ENCODE results near the gene CALHM6. TPM values are rescaled to one million over a fixed set of nuclear protein-coding genes. Genes with fewer than 3 reads are reported as not detected.

Gene CALHM6
- total RNA-seq, 4 donors from 2014 or later, result 1.3 to 2.9 (median 2.3) TPM

DNA sequence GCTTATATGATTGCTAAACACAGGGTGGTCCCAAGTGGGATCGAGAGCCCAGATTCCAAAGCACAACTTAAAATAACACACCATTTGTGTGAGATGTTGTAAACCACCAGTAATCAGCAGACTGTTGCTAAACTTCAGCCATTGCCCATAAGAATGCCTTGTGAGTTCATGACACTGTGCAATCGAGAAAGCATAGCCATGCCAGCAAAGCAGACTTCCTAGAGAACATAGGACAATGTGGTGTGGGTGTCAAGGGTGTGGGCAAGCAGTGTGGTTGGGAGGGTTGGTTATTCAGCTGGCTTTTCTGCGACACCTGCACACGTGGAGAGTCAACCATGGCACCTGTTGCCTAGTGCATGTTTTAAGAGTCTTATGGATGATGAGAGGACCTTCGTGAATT is 16.1 kb upstream of the CALHM6 start:
- intact Hi-C loops (cut with DNase I), result no loop called here
- Histone ChIP-seq H3K4me1 (peaks cover 0 to 4% of the 10 kb centered on the region in 2 donors), H3K36me3 (no peaks in the 10 kb centered on the region), H3K27me3 (no peaks in the 10 kb centered on the region), H3K9me3 (no peaks in the 10 kb centered on the region), H3K27ac (no peak overlapping the region), H3K4me3 (replicated peaks in 1 of 3) (no peak overlapping the region)
- WGBS, 2 donors, result 70 to 74% methylated on average over 5 of the region's 5 CpGs
- no peak for DNase-seq
- no peak for TF ChIP-seq POLR2A (IDR thresholded peaks at IDR 0.05)
- TF ChIP-seq, protein P1, sequence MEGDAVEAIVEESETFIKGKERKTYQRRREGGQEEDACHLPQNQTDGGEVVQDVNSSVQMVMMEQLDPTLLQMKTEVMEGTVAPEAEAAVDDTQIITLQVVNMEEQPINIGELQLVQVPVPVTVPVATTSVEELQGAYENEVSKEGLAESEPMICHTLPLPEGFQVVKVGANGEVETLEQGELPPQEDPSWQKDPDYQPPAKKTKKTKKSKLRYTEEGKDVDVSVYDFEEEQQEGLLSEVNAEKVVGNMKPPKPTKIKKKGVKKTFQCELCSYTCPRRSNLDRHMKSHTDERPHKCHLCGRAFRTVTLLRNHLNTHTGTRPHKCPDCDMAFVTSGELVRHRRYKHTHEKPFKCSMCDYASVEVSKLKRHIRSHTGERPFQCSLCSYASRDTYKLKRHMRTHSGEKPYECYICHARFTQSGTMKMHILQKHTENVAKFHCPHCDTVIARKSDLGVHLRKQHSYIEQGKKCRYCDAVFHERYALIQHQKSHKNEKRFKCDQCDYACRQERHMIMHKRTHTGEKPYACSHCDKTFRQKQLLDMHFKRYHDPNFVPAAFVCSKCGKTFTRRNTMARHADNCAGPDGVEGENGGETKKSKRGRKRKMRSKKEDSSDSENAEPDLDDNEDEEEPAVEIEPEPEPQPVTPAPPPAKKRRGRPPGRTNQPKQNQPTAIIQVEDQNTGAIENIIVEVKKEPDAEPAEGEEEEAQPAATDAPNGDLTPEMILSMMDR (IDR thresholded peaks at IDR 0.05), result no peak

DNA sequence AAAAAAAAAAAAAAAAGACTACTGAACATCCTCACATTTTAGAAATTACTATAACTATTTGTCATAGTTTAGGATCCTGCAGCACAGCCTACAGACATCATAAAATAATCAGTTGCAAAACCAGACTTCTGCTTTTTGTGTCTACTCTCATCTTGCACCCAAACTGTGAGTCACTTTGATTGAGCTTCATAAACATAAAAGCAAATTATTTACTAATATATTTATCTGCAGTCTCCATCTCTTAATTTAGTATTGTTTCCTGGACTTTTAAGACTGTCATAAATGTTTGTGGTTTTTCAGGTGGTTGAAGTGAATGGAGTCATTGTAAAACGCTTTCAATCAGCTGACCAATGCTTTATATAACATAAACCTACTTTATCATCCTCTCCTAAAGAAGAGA is 14.8 kb upstream of the CALHM6 start:
- no peaks in the 10 kb centered on the region for H3K36me3 ChIP-seq
- H3K27ac ChIP-seq, result no peak overlapping the region
- no peak for DNase-seq
- 87 to 96% methylated on average over 1 of the region's 1 CpG for WGBS, 2 donors
- H3K4me3 ChIP-seq (replicated peaks in 1 of 3), result no peak overlapping the region
- no peaks in the 10 kb centered on the region for H3K9me3 ChIP-seq
- no peaks in the 10 kb centered on the region for H3K27me3 ChIP-seq
- TF ChIP-seq, protein P1 (IDR thresholded peaks at IDR 0.05), result no peak
- TF ChIP-seq POLR2A (IDR thresholded peaks at IDR 0.05), result no peak
- intact Hi-C loops (cut with DNase I), result no loop called here
- peaks cover 0 to 4% of the 10 kb centered on the region in 2 donors for H3K4me1 ChIP-seq

DNA sequence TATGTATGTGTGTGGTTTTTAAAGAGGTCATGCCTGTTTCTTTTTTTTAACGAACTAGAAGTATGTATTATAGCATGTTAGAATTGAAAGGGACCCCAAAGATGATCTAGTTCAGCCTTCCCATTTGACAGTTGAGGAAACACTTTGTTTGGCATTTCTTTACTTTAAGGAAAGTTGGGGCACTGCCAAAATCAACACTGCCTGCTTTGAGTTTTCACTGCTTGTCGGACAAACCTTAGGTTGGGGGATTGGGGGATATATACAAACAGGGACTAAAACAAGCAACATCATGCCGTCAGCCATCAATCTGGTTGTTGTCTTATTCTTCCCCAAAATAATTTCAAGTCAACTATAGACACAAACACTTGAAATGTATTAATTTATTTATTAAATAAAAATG is 14.1 kb upstream of the CALHM6 start:
- no peak for TF ChIP-seq POLR2A (IDR thresholded peaks at IDR 0.05)
- TF ChIP-seq, protein P1 (IDR thresholded peaks at IDR 0.05), result no peak

DNA sequence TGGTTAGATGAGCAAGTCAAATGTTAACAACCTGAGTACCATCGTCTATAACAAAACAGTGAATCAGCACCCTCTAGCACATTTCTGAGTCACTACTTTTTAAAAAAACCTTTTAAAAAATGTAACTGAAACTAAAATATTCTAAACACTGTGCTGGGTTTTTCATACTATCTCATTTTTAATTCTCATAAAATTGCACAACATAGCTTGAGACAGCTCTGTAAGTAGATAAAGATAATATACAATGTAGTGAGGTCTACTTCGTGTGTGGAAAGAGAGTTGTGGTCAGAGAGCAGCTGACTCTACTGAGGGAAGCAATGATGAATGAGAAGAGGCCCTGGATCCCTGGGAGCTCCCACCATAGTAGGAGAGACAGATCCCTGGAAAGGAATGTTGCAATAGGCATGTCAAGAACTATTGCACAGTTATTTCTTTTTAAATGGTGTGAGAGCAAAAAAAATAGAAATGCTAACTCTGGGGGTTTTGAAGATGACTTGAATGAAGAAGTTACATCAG is 13.6 kb upstream of the CALHM6 start:
- intact Hi-C loops (cut with DNase I), result no loop called here
- TF ChIP-seq, protein P1 (IDR thresholded peaks at IDR 0.05), result no peak
- no peak for TF ChIP-seq POLR2A (IDR thresholded peaks at IDR 0.05)
- Histone ChIP-seq H3K4me3 (replicated peaks in 1 of 3) (no peak overlapping the region), H3K4me1 (peaks cover 0 to 4% of the 10 kb centered on the region in 2 donors), H3K27ac (no peak overlapping the region), H3K27me3 (no peaks in the 10 kb centered on the region), H3K9me3 (no peaks in the 10 kb centered on the region), H3K36me3 (no peaks in the 10 kb centered on the region)
- 32 to 35% methylated on average over 2 of the region's 2 CpGs for WGBS, 2 donors
- no peak for DNase-seq

More for the DNA sequence above, 14.1 kb upstream of the CALHM6 start:
- 53 to 60% methylated on average over 3 of the region's 3 CpGs for WGBS, 2 donors
- H3K4me1 ChIP-seq, result peaks cover 0 to 4% of the 10 kb centered on the region in 2 donors
- H3K27ac ChIP-seq, result no peak overlapping the region
- no peak overlapping the region for H3K4me3 ChIP-seq (replicated peaks in 1 of 3)
- DNase-seq, result no peak
- no peaks in the 10 kb centered on the region for H3K36me3 ChIP-seq
- H3K27me3 ChIP-seq, result no peaks in the 10 kb centered on the region
- intact Hi-C loops (cut with DNase I), result no loop called here
- H3K9me3 ChIP-seq, result no peaks in the 10 kb centered on the region

DNA sequence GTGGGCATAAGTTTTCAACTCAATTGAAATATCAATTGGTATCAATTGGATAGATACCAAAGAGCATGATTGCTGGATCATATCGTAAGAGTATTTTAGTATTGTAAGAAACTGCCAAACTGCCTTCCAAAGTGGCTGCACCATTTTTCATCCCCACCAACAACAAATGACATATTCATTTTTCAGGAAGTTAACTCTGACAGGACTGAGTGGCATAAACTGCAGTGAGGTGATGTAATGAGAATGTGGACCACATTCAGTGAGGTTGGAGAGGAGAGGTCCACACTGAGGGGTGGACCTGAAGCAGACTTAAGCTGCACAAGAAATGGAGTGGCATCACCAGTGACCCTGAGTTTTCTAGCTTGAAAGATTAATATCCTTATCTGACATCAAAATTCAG is 11.6 kb upstream of the CALHM6 start:
- intact Hi-C loops (cut with DNase I), result no loop called here
- Histone ChIP-seq H3K36me3 (no peaks in the 10 kb centered on the region), H3K4me3 (replicated peaks in 1 of 3) (no peak overlapping the region), H3K4me1 (peaks cover 0 to 4% of the 10 kb centered on the region in 2 donors), H3K27me3 (no peaks in the 10 kb centered on the region), H3K27ac (no peak overlapping the region), H3K9me3 (no peaks in the 10 kb centered on the region)
- WGBS, 2 donors, result 92 to 93% methylated on average over 1 of the region's 1 CpG
- DNase-seq, result no peak
- TF ChIP-seq, protein P1 (IDR thresholded peaks at IDR 0.05), result no peak
- no peak for TF ChIP-seq POLR2A (IDR thresholded peaks at IDR 0.05)

All from thyroid gland (tissue), 4 donors.